ENCODE measurements around the gene UACA. TPM values are rescaled to one million over a fixed set of nuclear protein-coding genes. Genes with fewer than 3 reads are reported as not detected.
"Not testable (repeated sequence)": the region's sequence is repeated elsewhere in the genome, so short reads cannot be mapped to it uniquely, and the experiment has no call there.

The UACA gene
- total RNA-seq, 1 donor from 2014 or later = 39.9 TPM

DNA sequence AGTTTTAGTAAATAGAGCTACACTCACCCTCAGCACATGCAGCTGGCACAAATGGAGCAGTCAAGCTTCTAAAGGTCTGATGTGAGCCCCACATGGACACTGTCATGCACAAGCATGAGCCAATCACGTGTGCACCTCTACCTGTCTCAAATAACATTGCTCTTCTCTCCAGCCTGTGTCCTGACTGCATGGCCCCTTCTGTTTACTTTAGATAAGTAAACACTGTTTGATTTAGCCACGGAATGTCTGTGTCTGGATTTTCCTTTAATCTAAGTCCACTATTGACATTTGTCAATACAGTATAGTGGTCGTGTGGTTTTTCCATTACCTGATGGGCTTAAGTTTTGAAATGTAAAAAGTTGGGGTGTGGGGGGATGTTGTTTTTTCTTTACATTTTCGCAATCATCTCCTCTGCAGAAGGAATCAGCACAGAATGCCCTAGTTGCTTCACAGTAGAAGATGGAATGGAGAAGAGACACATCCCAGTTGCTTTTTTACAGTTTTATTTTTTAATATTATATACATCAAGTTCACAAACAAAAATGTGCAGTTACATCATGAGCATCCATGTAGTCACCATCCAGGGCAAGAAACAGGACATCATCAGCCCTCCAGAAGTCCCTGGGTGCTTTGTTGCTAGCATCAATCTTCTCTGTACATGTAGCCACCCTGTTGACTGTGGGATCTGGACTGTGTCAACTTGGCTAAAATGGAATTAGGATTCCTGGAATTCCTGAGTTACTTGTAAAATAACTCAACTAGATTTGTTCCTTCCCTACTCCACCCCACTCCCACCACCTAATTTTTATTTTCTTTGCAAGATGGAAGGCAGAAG, 146.1 kb downstream of the UACA start:
- TF ChIP-seq, protein P1, sequence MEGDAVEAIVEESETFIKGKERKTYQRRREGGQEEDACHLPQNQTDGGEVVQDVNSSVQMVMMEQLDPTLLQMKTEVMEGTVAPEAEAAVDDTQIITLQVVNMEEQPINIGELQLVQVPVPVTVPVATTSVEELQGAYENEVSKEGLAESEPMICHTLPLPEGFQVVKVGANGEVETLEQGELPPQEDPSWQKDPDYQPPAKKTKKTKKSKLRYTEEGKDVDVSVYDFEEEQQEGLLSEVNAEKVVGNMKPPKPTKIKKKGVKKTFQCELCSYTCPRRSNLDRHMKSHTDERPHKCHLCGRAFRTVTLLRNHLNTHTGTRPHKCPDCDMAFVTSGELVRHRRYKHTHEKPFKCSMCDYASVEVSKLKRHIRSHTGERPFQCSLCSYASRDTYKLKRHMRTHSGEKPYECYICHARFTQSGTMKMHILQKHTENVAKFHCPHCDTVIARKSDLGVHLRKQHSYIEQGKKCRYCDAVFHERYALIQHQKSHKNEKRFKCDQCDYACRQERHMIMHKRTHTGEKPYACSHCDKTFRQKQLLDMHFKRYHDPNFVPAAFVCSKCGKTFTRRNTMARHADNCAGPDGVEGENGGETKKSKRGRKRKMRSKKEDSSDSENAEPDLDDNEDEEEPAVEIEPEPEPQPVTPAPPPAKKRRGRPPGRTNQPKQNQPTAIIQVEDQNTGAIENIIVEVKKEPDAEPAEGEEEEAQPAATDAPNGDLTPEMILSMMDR (IDR thresholded peaks at IDR 0.05) = no peak
- no peak for ATAC-seq
- intact Hi-C loops (cut with DNase I) = no loop called here

DNA sequence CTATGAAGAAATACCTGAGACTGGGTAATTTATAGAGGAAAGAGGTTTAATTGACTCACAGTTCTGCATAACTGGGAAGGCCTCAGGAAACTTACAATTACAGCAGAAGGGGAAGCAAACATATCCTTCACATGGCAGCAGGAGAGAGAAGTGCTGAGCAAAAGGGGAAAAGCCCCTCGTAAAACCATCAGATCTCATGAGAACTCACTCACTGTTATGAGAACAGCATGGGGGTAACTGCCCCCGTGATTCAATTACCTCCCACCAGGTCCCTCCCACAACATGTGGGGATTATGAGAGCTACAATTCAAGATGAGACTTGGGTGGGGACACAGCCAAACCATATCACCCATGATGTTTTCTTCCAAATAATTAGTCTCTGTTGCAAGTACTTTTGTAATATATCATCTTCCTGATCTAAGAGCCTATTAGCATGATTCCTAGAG, 147.0 kb downstream of the UACA start:
- H3K9me3 ChIP-seq; H3K4me3 ChIP-seq; ATAC-seq; H3K36me3 ChIP-seq; intact Hi-C loops (cut with DNase I); H3K27me3 ChIP-seq; H3K4me1 ChIP-seq; DNase-seq; H3K27ac ChIP-seq: not testable (repeated sequence)

More for the DNA sequence above, 146.1 kb downstream of the UACA start:
- Histone ChIP-seq H3K36me3 (no peaks in the 10 kb centered on the region), H3K4me3 (no peak overlapping the region), H3K27me3 (no peaks in the 10 kb centered on the region), H3K9me3 (peaks cover 6% of the 10 kb centered on the region), H3K27ac (no peak overlapping the region), H3K4me1 (no peaks in the 10 kb centered on the region)
- no peak for DNase-seq

DNA sequence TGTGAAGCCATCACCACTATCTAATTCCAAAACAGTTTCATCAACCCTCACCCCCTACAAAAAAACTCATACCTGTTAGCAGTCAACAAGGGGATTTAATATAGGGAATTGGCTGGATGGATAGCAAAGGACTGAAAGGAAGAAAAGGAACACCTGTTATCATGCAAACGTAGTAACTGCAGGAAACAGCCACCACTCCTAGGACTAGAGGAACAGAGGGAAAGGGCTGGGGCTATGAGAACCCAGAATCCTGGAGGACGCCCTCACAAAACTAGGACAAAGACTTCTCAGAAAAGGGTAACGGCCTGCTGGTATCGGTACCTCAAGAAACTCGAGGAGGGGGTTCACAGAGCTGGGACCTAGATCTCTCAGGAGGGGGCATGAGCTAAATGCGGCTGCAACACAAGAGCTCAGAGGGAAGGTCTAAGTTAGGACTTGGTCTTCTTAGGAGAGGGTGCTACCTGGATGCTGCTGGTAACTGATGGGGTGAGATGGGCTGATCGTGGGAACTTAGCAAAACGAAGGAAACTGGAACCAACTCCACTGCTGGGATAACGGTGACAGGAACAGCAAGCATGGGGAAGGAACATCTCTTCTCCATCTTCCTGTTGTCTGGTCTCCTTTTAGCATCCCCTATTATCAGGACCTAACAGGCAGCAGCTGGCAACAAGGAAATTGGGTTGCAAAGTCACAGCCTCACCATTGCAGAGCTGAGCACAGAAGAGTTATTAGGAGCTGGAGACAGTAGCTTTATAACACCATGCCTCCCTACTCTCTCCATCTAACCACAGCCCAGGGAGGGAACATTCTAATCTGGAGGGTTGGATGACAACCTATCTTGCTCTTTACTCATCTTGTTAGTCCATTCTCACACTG, 147.7 kb downstream of the UACA start:
- no peak overlapping the region for H3K4me3 ChIP-seq
- no peaks in the 10 kb centered on the region for H3K9me3 ChIP-seq
- no peaks in the 10 kb centered on the region for H3K36me3 ChIP-seq
- H3K27me3 ChIP-seq = no peaks in the 10 kb centered on the region
- H3K4me1 ChIP-seq = no peaks in the 10 kb centered on the region
- TF ChIP-seq, protein P1 (IDR thresholded peaks at IDR 0.05) = no peak
- DNase-seq (no peak), ATAC-seq (no peak)
- no peak overlapping the region for H3K27ac ChIP-seq
- intact Hi-C loops (cut with DNase I) = no loop called here

DNA sequence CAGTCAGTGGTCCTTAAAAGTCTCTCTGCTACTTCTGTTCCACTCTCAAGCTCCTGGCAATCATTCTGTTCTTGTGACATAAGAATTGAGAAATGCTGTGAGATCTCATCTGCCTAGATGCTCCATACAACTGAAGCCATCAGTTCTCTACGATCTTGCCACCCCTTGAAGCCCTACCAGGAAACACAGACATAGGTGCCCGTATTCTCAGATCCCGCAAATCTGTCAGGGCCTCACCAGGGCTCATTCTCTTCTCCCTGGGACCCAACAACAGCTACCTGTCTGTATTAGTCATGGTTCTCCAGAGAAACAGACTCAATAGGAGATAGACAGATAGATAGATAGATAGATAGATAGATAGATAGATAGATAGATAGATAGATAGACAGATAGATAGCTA, 149.1 kb downstream of the UACA start:
- intact Hi-C loops (cut with DNase I) = no loop called here
- Histone ChIP-seq H3K4me1 (no peaks in the 10 kb centered on the region), H3K4me3 (no peak overlapping the region), H3K27ac (no peak overlapping the region), H3K9me3 (no peaks in the 10 kb centered on the region), H3K27me3 (no peaks in the 10 kb centered on the region), H3K36me3 (no peaks in the 10 kb centered on the region)
- no peak for ATAC-seq
- TF ChIP-seq, protein P1 (IDR thresholded peaks at IDR 0.05) = no peak
- no peak for DNase-seq

DNA sequence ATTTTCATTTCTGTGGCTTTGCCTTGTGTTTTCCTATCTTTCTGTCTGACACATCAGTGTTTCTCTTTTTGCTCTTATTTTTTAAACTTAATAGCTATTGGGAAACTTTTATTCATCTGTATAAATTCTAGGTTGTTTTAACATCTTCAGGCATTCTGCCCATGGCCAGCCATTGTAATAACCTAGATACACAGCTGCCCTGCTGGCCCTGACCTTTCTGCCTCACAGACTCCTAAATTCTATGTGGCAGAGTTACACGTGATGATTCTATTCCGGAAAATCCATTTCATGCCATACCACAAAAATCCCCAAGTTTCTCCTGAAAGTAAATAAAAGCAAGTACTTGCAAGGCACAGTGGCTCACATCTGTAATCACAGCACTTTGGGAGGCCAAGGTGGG, 150.1 kb downstream of the UACA start:
- no peak for DNase-seq
- intact Hi-C loops (cut with DNase I) = no loop called here
- no peak overlapping the region for H3K4me3 ChIP-seq
- H3K36me3 ChIP-seq = no peaks in the 10 kb centered on the region
- no peaks in the 10 kb centered on the region for H3K9me3 ChIP-seq
- TF ChIP-seq, protein P1 (IDR thresholded peaks at IDR 0.05) = no peak
- H3K4me1 ChIP-seq = no peaks in the 10 kb centered on the region
- no peak for ATAC-seq
- no peaks in the 10 kb centered on the region for H3K27me3 ChIP-seq
- no peak overlapping the region for H3K27ac ChIP-seq

DNA sequence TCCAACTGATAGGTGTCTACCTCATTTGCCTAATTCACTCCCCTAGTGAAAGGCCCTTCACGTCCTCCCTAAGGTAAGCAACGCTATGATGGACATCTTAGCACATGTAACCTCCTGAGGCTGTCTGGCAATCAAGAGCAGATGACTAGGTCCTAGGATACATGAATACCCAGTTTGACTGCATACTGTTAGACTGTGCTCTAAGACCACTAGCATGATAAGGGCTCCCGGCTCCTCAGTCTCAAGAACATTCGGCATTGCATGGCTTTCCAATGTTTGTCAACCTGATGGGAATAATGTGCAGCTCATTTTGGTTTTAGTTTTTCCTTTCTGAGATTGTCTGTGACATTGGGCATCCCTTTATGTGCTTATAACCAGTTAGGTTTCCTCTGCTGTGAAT, 152.1 kb downstream of the UACA start:
- no peak for ATAC-seq
- DNase-seq = no peak
- no peaks in the 10 kb centered on the region for H3K27me3 ChIP-seq
- no peak overlapping the region for H3K27ac ChIP-seq
- H3K4me3 ChIP-seq = no peak overlapping the region
- H3K36me3 ChIP-seq = no peaks in the 10 kb centered on the region
- TF ChIP-seq, protein P1 (IDR thresholded peaks at IDR 0.05) = no peak
- H3K4me1 ChIP-seq = no peaks in the 10 kb centered on the region
- intact Hi-C loops (cut with DNase I) = no loop called here
- H3K9me3 ChIP-seq = no peaks in the 10 kb centered on the region

All from upper lobe of right lung (tissue), 1 donor.